KBM-7 (cell line): ENCODE measurements around the gene MAP3K13.
A peak's percentile ranks its signal among the peaks of the same experiment; 100 is the strongest.

Experiments
- DNase-seq: peaks from one replicate; pipeline ENCODE4 v3.0.0-alpha.2; 2015
- in situ Hi-C: fragments of 300-500 bp; cut with MboI; formaldehyde crosslinking; loops from 2 replicates; pipeline ENCODE4 v1.14.3; 2020; ENCODE audit warnings: low sequenced_read_pairs, low pct_unique_long_range_greater_than_20kb, mixed read lengths

The MAP3K13 gene

GRCh38 chr3:185362850-185363661 is at the start of gene MAP3K13:
Gene MAP3K13 (plus strand): TSS chr3:185363136. CDS start chr3:185428582, 65,446 bp downstream.
- peak; percentile 77 for DNase-seq
- in situ Hi-C loops = no loop called here

GRCh38 chr3:185313693-185314246 is 49.2 kb upstream of the MAP3K13 start:
- DNase-seq = no peak
- in situ Hi-C loops = no loop called here

- in situ Hi-C loops = no loop called here
- peak; percentile 15 for DNase-seq
Observed at GRCh38 chr3:185316740-185317412, 46.1 kb upstream of the MAP3K13 start.

- in situ Hi-C loops = no loop called here
- no peak for DNase-seq
Observed at GRCh38 chr3:185317674-185318073, 45.3 kb upstream of the MAP3K13 start.

GRCh38 chr3:185318141-185318540 is 44.8 kb upstream of the MAP3K13 start:
- in situ Hi-C loops = no loop called here
- DNase-seq = no peak

GRCh38 chr3:185319801-185320200 is 43.1 kb upstream of the MAP3K13 start:
- in situ Hi-C loops = no loop called here
- DNase-seq = no peak

- in situ Hi-C loops = no loop called here
Observed at GRCh38 chr3:185320949-185321348, 42.0 kb upstream of the MAP3K13 start.

GRCh38 chr3:185322101-185322719 is 40.7 kb upstream of the MAP3K13 start:
- in situ Hi-C loops = no loop called here
- no peak for DNase-seq

More at GRCh38 chr3:185320949-185321348, 42.0 kb upstream of the MAP3K13 start:
- no peak for DNase-seq

GRCh38 chr3:185325946-185326791 is 36.8 kb upstream of the MAP3K13 start:
- in situ Hi-C loops = no loop called here
- no peak for DNase-seq

- no peak for DNase-seq
- in situ Hi-C loops = no loop called here
Observed at GRCh38 chr3:185327062-185327461, 35.9 kb upstream of the MAP3K13 start.

- in situ Hi-C loops = no loop called here
Observed at GRCh38 chr3:185328324-185329004, 34.5 kb upstream of the MAP3K13 start.

GRCh38 chr3:185330238-185330637 is 32.7 kb upstream of the MAP3K13 start:
- in situ Hi-C loops = no loop called here
- peak; percentile 64 for DNase-seq

More at GRCh38 chr3:185328324-185329004, 34.5 kb upstream of the MAP3K13 start:
- no peak for DNase-seq

- in situ Hi-C loops = no loop called here
Observed at GRCh38 chr3:185330644-185331043, 32.3 kb upstream of the MAP3K13 start.

GRCh38 chr3:185332026-185332735 is 30.8 kb upstream of the MAP3K13 start:
- in situ Hi-C loops = no loop called here
- peak; percentile 75 for DNase-seq

More at GRCh38 chr3:185330644-185331043, 32.3 kb upstream of the MAP3K13 start:
- DNase-seq = no peak

- in situ Hi-C loops = no loop called here
- no peak for DNase-seq
Observed at GRCh38 chr3:185335799-185336198, 27.1 kb upstream of the MAP3K13 start.

- in situ Hi-C loops = no loop called here
- no peak for DNase-seq
Observed at GRCh38 chr3:185337231-185337816, 25.6 kb upstream of the MAP3K13 start.

GRCh38 chr3:185339945-185340344 is 23.0 kb upstream of the MAP3K13 start:
- in situ Hi-C loops = no loop called here
- DNase-seq = no peak
